IMR-90 (cell line): Measurements from ENCODE around the gene SPINK4. TPM values are rescaled to one million over a fixed set of nuclear protein-coding genes. Genes with fewer than 3 reads are reported as not detected.
A peak's percentile ranks its signal among the peaks of the same experiment; 100 is the strongest.

Source experiments
- ATAC-seq: fragments of 200-7000 bp; cut with Tn5 transposase; 2 replicates; pipeline ENCODE4 v1.9.1; 2020; ENCODE audit warnings: low read depth, mild to moderate bottlenecking, moderate library complexity
- BruUV-seq: library from RNA; stranded (reverse); fragments of 400-500 nt; replicated peaks from 2 replicates; lab custom pipeline; 2021; lab: Mats Ljungman, UMichigan
- CTCF ChIA-PET: fragments of 300-600 bp; formaldehyde crosslinking; extraction: SDS; loops from one replicate; lab custom pipeline; 2021; ENCODE audit warnings: antibody characterized with exemption; lab: Yijun Ruan, JAX
- POLR2A ChIA-PET: fragments of 300-600 bp; sonication (Branson Sonifier 250); formaldehyde crosslinking; loops from one replicate; lab custom pipeline; 2022; ENCODE audit warnings: antibody characterized with exemption; ENCODE audit not compliant: unreplicated experiment; lab: Charles Lee
- DNase-seq: peaks from one replicate; pipeline ENCODE4 v3.0.0; 2013
- H2AFZ ChIP-seq: replicated peaks from 2 replicates; pipeline ENCODE3; 2013; ENCODE audit warnings: low read length, mild to moderate bottlenecking; ENCODE audit not compliant: poor library complexity
- H2AK5ac ChIP-seq: 2 replicates; pipeline ENCODE4 v1.6.1; 2013; ENCODE audit warnings: low read depth, low read length, inconsistent platforms
- H2AK9ac ChIP-seq: replicated peaks from 2 replicates; pipeline ENCODE3; 2013; ENCODE audit warnings: mild to moderate bottlenecking, low read depth, low read length, moderate library complexity; ENCODE audit not compliant: poor library complexity
- H2BK120ac ChIP-seq: 2 replicates; pipeline ENCODE4 v1.6.1; 2013; ENCODE audit warnings: low read depth, low read length, inconsistent platforms
- H2BK15ac ChIP-seq: 3 replicates; pipeline ENCODE4 v1.6.1; 2013; ENCODE audit warnings: low read depth, low read length, inconsistent platforms
- H2BK20ac ChIP-seq: 2 replicates; pipeline ENCODE4 v1.6.1; 2013; ENCODE audit warnings: low read depth, mild to moderate bottlenecking, inconsistent platforms, low read length, moderate library complexity
- H2BK5ac ChIP-seq: 2 replicates; pipeline ENCODE4 v1.6.1; 2013; ENCODE audit warnings: mild to moderate bottlenecking, low read depth, low read length, inconsistent platforms; ENCODE audit not compliant: poor library complexity, severe bottlenecking
- H3K14ac ChIP-seq: replicated peaks from 2 replicates; pipeline ENCODE4 v1.6.1; 2013; ENCODE audit warnings: low read depth, low read length, inconsistent platforms
- H3K18ac ChIP-seq: 2 replicates; pipeline ENCODE4 v1.6.1; 2013; ENCODE audit warnings: low read depth, low read length, control low read depth
- H3K23ac ChIP-seq: 2 replicates; pipeline ENCODE4 v1.6.1; 2013; ENCODE audit warnings: low read depth, low read length, inconsistent platforms
- H3K27ac ChIP-seq: 2 replicates; pipeline ENCODE4 v1.5.1; 2013; ENCODE audit warnings: mild to moderate bottlenecking, control low read depth, low read length; ENCODE audit not compliant: insufficient read depth
- H3K27me3 ChIP-seq: 2 replicates; pipeline ENCODE4 v1.6.1; 2013; ENCODE audit warnings: low read length; ENCODE audit not compliant: control insufficient read depth, insufficient read depth
- H3K36me3 ChIP-seq: 2 replicates; pipeline ENCODE4 v1.6.1; 2013; ENCODE audit warnings: low read length, mixed read lengths; ENCODE audit not compliant: control insufficient read depth, insufficient read depth
- H3K4ac ChIP-seq: 2 replicates; pipeline ENCODE4 v1.6.1; 2013; ENCODE audit warnings: low read depth, low read length, inconsistent platforms
- H3K4me1 ChIP-seq: 2 replicates; pipeline ENCODE4 v1.6.1; 2013; ENCODE audit warnings: low read length, mixed read lengths; ENCODE audit not compliant: control insufficient read depth, insufficient read depth
- H3K4me2 ChIP-seq: 2 replicates; pipeline ENCODE4 v1.6.1; 2013; ENCODE audit warnings: low read depth, mild to moderate bottlenecking, control low read depth, low read length, moderate library complexity
- H3K4me3 ChIP-seq: 2 replicates; pipeline ENCODE4 v1.5.1; 2013; ENCODE audit warnings: low read depth, mild to moderate bottlenecking, control low read depth, low read length, moderate library complexity; ENCODE audit not compliant: insufficient read depth
- H3K56ac ChIP-seq: 2 replicates; pipeline ENCODE4 v1.6.1; 2013; ENCODE audit warnings: low read length, inconsistent platforms; ENCODE audit not compliant: insufficient read depth; ENCODE audit errors: extremely low read depth
- H3K79me1 ChIP-seq, 2 experiments: 2 replicates each; pipeline ENCODE4 v1.6.1; 2013; ENCODE audit warnings: low read length in 2 of 2, inconsistent platforms in 1 of 2, low read depth in 1 of 2
- H3K9ac ChIP-seq: 2 replicates; pipeline ENCODE4 v1.6.1; 2013; ENCODE audit warnings: low read depth, low read length, control low read depth
- H3K9me1 ChIP-seq: 2 replicates; pipeline ENCODE4 v1.6.1; 2013; ENCODE audit warnings: low read length, inconsistent platforms; ENCODE audit not compliant: insufficient read depth
- H3K9me3 ChIP-seq: 2 replicates; pipeline ENCODE4 v1.6.1; 2013; ENCODE audit warnings: low read length; ENCODE audit not compliant: control insufficient read depth, insufficient read depth
- H4K20me1 ChIP-seq: 2 replicates; pipeline ENCODE4 v1.6.1; 2013; ENCODE audit warnings: low read length, inconsistent platforms; ENCODE audit not compliant: insufficient read depth
- H4K5ac ChIP-seq: 2 replicates; pipeline ENCODE4 v1.6.1; 2013; ENCODE audit warnings: mild to moderate bottlenecking, low read depth, low read length, control low read depth
- H4K8ac ChIP-seq, 2 experiments: 2 replicates each; pipeline ENCODE4 v1.6.1; 2013; ENCODE audit warnings: low read depth in 2 of 2, low read length in 2 of 2, control low read depth in 1 of 2, inconsistent platforms in 1 of 2
- H4K91ac ChIP-seq: 2 replicates; pipeline ENCODE4 v1.6.1; 2013; ENCODE audit warnings: low read depth, low read length, inconsistent platforms; ENCODE audit not compliant: insufficient read depth
- CTCF ChIP-seq: conservative IDR thresholded peaks from 2 replicates; pipeline ENCODE4 v1.5.1; 2012; ENCODE audit warnings: mild to moderate bottlenecking, low read depth, low read length, improper control_type of control experiment
- MXI1 ChIP-seq: IDR thresholded peaks from 2 replicates; pipeline ENCODE4 v1.6.1; 2012; ENCODE audit warnings: low read depth, mild to moderate bottlenecking, low read length, moderate library complexity, borderline replicate concordance
- NFE2L2 ChIP-seq: fragments of 150-350 bp; IDR thresholded peaks from 2 replicates; pipeline ENCODE4 v1.6.1; 2016; ENCODE audit warnings: low read depth, mild to moderate bottlenecking, low read length
- RAD21 ChIP-seq: IDR thresholded peaks from 2 replicates; pipeline ENCODE4 v1.6.1; 2012; ENCODE audit warnings: low read length, improper control_type of control experiment
- SMC3 ChIP-seq: fragments of 150-350 bp; IDR thresholded peaks from 2 replicates; pipeline ENCODE4 v1.6.1; 2016; ENCODE audit warnings: low read depth, mild to moderate bottlenecking, antibody characterized with exemption, low read length, moderate library complexity
- WGBS, 2 experiments: methylation state at CpG; one replicate each; pipeline versions ENCODE4 v1.1.5 to v1.1.7; 2013; ENCODE audit warnings: missing lambda C conversion rate in 2 of 2; ENCODE audit not compliant: insufficient read length in 1 of 2; ENCODE audit errors: extremely low coverage in 2 of 2; 5-methylcytosine and 5-hydroxymethylcytosine counted together
- dilution Hi-C: fragments of 300-500 bp; cut with HindIII; formaldehyde crosslinking; loops from one replicate; pipeline ENCODE4 v1.14.3; 2018; ENCODE audit warnings: low sequenced_read_pairs; ENCODE audit not compliant: unreplicated experiment
- in situ Hi-C: fragments of 300-500 bp; cut with MboI; formaldehyde crosslinking; loops from 3 replicates; pipeline ENCODE4 v1.14.3; 2019; ENCODE audit warnings: low sequenced_read_pairs, inconsistent platforms, mixed read lengths
- intact Hi-C: fragments of 100-400 bp; cut with micrococcal nuclease; formaldehyde crosslinking; loops from 2 replicates; pipeline ENCODE4 v1.10.0; 2022
- polyA plus RNA-seq, 3 experiments: library from polyadenylated mRNA; depleted of rRNA; stranded (reverse); fragments of >200 nt; gene quantifications; 2 replicates each; pipeline ENCODE4 v1.2.3, GENCODE V29; 2012; ENCODE audit warnings: low replicate concordance in 1 of 3
- total RNA-seq: library from RNA; depleted of rRNA; stranded (reverse); fragments of >200 nt; gene quantifications from 2 replicates; pipeline ENCODE4 v1.2.3, GENCODE V29; 2012

Gene SPINK4
- total and polyA plus RNA-seq, 2 of the 4 experiments (the other 2 are of a cell fraction), result not detected

- TF ChIP-seq CTCF (no peak), RAD21 (no peak)
Observed at GRCh38 chr9:33220681-33221567, 19.0 kb upstream of the SPINK4 start (continued).

- H2BK20ac ChIP-seq, result no peak overlapping the region
- no peak for DNase-seq
- no peak overlapping the region for H3K9ac ChIP-seq
- H3K27me3 ChIP-seq, result peaks cover 10% of the 10 kb centered on the region
- no peak overlapping the region for H3K4me2 ChIP-seq
- H2AK5ac ChIP-seq, result peak overlapping the region; percentile 54; the same call in 1 of the 2 replicates
- H3K27ac ChIP-seq, result no peak overlapping the region
- H4K20me1 ChIP-seq, result no peaks in the 10 kb centered on the region
- H4K91ac ChIP-seq, result no peak overlapping the region
- ATAC-seq, result no peak
- no CpG with 5 or more reads among the region's 3 CpGs for WGBS, 2 experiments
- dilution Hi-C loops, result no loop called here
- no peaks in the 10 kb centered on the region for H3K9me3 ChIP-seq
- BruUV-seq, result no TSS peak
- H2AFZ ChIP-seq, result no peak overlapping the region
- intact Hi-C loops, result loop anchor here (5.0 kb wide), 1 partner anchor 34 kb away; no protein-coding TSS in a partner anchor
- no peak overlapping the region for H3K18ac ChIP-seq
- H3K4me1 ChIP-seq, result peaks cover 5% of the 10 kb centered on the region
- H3K14ac ChIP-seq, result no peak overlapping the region
- TF ChIP-seq NFE2L2 (no peak), MXI1 (no peak), RAD21 (no peak), CTCF (no peak), SMC3 (no peak)
- no peaks in the 10 kb centered on the region for H3K36me3 ChIP-seq
- H2BK15ac ChIP-seq, result no peak overlapping the region
- no peak overlapping the region for H3K23ac ChIP-seq
- H3K4me3 ChIP-seq, result no peak overlapping the region
- in situ Hi-C loops, result no loop called here
- H2BK5ac ChIP-seq, result no peak overlapping the region
- no peak overlapping the region for H4K5ac ChIP-seq
- CTCF ChIA-PET, result no interaction called here
- POLR2A ChIA-PET, result no interaction called here
- H3K79me1 ChIP-seq, result no peaks in the 10 kb centered on the region
- H2AK9ac ChIP-seq, result no peak overlapping the region
- H2BK120ac ChIP-seq, result no peak overlapping the region
- 0 out of 2 replicates have a peak, but pooled peaks cover 3% of the 10 kb centered on the region for H3K9me1 ChIP-seq
- no peak overlapping the region for H3K56ac ChIP-seq
- no peak overlapping the region for H3K4ac ChIP-seq
- H4K8ac ChIP-seq, result no peak overlapping the region
Observed at GRCh38 chr9:33221568-33221884, 18.4 kb upstream of the SPINK4 start.
